K562 (cell line): Measurements from ENCODE around the gene UPK3A.

Source experiments
- FOS ChIP-seq: IDR thresholded peaks from 3 replicates; pipeline ENCODE4 v1.6.1; 2011; ENCODE audit not compliant: insufficient read length; ENCODE audit errors: extremely low read depth
- PHF20 ChIP-seq: fragments of 450-650 bp; IDR thresholded peaks from 2 replicates; pipeline ENCODE4 v1.6.1; 2018; ENCODE audit not compliant: partially characterized antibody
- RBFOX2 ChIP-seq: fragments of 200-400 bp; formaldehyde crosslinking; IDR thresholded peaks from 2 replicates; pipeline ENCODE4 v1.6.1; 2017; ENCODE audit warnings: low read depth, mild to moderate bottlenecking, low read length, moderate library complexity
- TF ChIP-seq, protein P1 (sequence below), 3 experiments: IDR thresholded peaks in 2 of 3; conservative IDR thresholded peaks in 1 of 3; 2 replicates each; pipeline ENCODE4 v1.5.1; 2011 to 2012; ENCODE audit warnings: low read length in 3 of 3, mild to moderate bottlenecking in 3 of 3, control low read depth in 2 of 3, improper control_type of control experiment in 1 of 3, inconsistent platforms in 1 of 3, low read depth in 1 of 3, mixed read lengths in 1 of 3, moderate library complexity in 1 of 3; ENCODE audit not compliant: insufficient read depth in 2 of 3

DNA sequence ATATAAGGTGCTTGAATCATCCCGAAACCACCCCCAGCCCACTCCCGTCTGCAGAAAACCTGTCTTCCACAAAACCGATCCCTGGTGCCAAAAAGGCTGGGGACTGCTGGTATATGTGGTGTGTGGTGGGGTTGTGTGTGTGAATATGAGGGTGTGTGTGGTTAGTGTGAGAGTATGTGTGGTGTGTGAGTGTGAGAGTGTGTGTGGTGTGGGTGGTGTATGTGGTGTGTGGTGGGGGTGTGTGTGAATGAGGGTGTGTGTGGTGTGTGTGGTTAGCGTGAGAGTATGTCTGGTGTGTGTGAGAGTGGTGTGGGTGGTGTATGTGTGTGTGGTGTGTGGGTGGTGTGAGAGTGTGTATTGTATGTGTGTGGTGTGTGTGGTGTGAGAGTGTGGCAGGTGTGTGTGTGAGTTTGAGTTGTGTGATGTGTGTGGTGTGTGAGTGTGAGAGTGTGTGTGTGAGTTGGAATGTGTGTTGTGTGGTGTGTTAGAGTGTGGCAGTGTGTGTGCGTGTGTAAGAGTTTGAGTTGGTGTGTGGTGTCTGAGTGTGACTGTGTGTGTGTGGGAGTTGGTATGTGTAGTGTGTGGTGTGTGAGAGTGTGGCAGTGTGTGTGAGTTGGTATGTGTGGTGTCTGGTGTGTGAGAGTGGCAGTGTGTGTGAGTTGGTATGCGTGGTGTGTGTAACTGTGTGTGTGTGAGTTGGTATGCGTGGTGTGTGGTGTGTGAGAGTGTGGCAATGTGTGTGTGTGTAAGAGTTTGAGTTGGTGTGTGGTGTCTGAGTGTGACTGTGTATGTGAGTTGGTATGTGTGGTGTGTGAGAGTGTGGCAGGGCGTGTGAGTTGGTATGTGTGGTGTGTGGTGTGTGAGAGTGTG lies 6.5 kb downstream of the UPK3A start:
- TF ChIP-seq FOS (no peak), RBFOX2 (no peak), PHF20 (no peak)
- TF ChIP-seq, protein P1, sequence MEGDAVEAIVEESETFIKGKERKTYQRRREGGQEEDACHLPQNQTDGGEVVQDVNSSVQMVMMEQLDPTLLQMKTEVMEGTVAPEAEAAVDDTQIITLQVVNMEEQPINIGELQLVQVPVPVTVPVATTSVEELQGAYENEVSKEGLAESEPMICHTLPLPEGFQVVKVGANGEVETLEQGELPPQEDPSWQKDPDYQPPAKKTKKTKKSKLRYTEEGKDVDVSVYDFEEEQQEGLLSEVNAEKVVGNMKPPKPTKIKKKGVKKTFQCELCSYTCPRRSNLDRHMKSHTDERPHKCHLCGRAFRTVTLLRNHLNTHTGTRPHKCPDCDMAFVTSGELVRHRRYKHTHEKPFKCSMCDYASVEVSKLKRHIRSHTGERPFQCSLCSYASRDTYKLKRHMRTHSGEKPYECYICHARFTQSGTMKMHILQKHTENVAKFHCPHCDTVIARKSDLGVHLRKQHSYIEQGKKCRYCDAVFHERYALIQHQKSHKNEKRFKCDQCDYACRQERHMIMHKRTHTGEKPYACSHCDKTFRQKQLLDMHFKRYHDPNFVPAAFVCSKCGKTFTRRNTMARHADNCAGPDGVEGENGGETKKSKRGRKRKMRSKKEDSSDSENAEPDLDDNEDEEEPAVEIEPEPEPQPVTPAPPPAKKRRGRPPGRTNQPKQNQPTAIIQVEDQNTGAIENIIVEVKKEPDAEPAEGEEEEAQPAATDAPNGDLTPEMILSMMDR (IDR thresholded peaks at IDR 0.05 in 2 of 3, conservative IDR thresholded peaks at IDR 0.05 in 1 of 3; ENCODE audit: insufficient read depth in 2 of 3, low read depth in 1 of 3, low read length in 3 of 3): no peak
